ENCODE results near the gene DCAF5. TPM values are rescaled to one million over a fixed set of nuclear protein-coding genes. Genes with fewer than 3 reads are reported as not detected.

The DCAF5 gene
- total and polyA plus RNA-seq, 12 donors = 19.9 to 48.0 (median 33.4) TPM

GRCh38 chr14:69105326-69105725 is 47.6 kb downstream of the DCAF5 start:
- DNase-seq = peak in 1 of 7 donors; percentile 29
- H3K27ac ChIP-seq = no peak overlapping the region
- H3K4me3 ChIP-seq = no peak overlapping the region
- H3K27me3 ChIP-seq = no peaks in the 10 kb centered on the region
- intact Hi-C loops (cut with DNase I) = loop anchor here (5.0 to 10.0 kb wide), 3 partner anchors 131 to 193 kb away; partner anchors contain the start of gene ACTN1 (in 1 of the 2)
- H3K4me1 ChIP-seq (replicated peaks in 1 of 2) = peaks cover 0 to 12% of the 10 kb centered on the region in 2 donors
- TF ChIP-seq CTCF (IDR thresholded peaks at IDR 0.05) (no peak), POLR2A (IDR thresholded peaks at IDR 0.05) (no peak)
- peaks cover 0 to 7% of the 10 kb centered on the region in 2 donors for H3K36me3 ChIP-seq (replicated peaks in 1 of 2)
- no peaks in the 10 kb centered on the region for H3K9me3 ChIP-seq (replicated peaks in 1 of 3)
- 69 to 78% (median 75%) methylated on average over 2 of the region's 2 CpGs for WGBS, 4 donors

- intact Hi-C loops (cut with DNase I) = loop anchor here (10.0 kb wide), 2 partner anchors 127 to 187 kb away; partner anchors contain the start of gene ACTN1 (in 1 of the 2)
- peak in 4 of 7 donors; percentile 53 to 75 (median 68) for DNase-seq
- peak overlapping the region; percentile 18 to 81 (median 61) for H3K27ac ChIP-seq
Observed at GRCh38 chr14:69101331-69101826, 51.5 kb downstream of the DCAF5 start.

DNA sequence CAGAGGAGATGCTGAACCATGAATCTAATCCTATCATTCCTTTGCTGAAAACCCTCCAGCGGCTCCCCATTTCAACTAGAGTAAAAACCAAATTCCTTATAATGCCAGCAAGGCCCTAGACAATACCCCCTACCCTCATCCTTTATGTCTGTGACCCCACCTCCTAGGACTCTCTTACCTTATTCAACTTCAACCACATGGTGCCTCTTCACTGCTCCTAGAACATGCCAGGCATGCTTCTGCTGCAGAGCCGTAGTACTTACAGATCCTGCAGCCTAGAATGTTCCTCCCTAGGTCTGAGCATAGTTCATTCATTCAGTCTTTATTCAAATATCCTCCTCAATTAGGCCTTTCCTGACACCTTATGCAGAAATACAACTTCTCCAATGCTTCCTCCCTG is 54.9 kb downstream of the DCAF5 start:
- Histone ChIP-seq H3K27ac (peak overlapping the region; percentile 29 to 83 (median 72)), H3K27me3 (no peaks in the 10 kb centered on the region), H3K9me3 (replicated peaks in 1 of 3) (no peaks in the 10 kb centered on the region), H3K36me3 (replicated peaks in 1 of 2) (no peaks in the 10 kb centered on the region), H3K4me3 (no peak overlapping the region), H3K4me1 (replicated peaks in 1 of 2) (peaks cover 16 to 64% of the 10 kb centered on the region in 2 donors)
- TF ChIP-seq POLR2A (IDR thresholded peaks at IDR 0.05) = no peak
- TF ChIP-seq CTCF (IDR thresholded peaks at IDR 0.05) = no peak
- intact Hi-C loops (cut with DNase I) = no loop called here
- WGBS, 4 donors = 89 to 95% (median 94%) methylated on average over 2 of the region's 2 CpGs
- no peak for DNase-seq

More at GRCh38 chr14:69101331-69101826, 51.5 kb downstream of the DCAF5 start:
- H3K36me3 ChIP-seq (replicated peaks in 1 of 2) = no peaks in the 10 kb centered on the region
- no peak overlapping the region for H3K4me3 ChIP-seq
- no peaks in the 10 kb centered on the region for H3K27me3 ChIP-seq
- peaks cover 7 to 30% of the 10 kb centered on the region in 2 donors for H3K4me1 ChIP-seq (replicated peaks in 1 of 2)
- TF ChIP-seq POLR2A (IDR thresholded peaks at IDR 0.05) (no peak), CTCF (IDR thresholded peaks at IDR 0.05) (peak; percentile 38 to 75 (median 68))
- no peaks in the 10 kb centered on the region for H3K9me3 ChIP-seq (replicated peaks in 1 of 3)
- WGBS, 4 donors = 10 to 16% (median 13%) methylated on average over 4 of the region's 4 CpGs

DNA sequence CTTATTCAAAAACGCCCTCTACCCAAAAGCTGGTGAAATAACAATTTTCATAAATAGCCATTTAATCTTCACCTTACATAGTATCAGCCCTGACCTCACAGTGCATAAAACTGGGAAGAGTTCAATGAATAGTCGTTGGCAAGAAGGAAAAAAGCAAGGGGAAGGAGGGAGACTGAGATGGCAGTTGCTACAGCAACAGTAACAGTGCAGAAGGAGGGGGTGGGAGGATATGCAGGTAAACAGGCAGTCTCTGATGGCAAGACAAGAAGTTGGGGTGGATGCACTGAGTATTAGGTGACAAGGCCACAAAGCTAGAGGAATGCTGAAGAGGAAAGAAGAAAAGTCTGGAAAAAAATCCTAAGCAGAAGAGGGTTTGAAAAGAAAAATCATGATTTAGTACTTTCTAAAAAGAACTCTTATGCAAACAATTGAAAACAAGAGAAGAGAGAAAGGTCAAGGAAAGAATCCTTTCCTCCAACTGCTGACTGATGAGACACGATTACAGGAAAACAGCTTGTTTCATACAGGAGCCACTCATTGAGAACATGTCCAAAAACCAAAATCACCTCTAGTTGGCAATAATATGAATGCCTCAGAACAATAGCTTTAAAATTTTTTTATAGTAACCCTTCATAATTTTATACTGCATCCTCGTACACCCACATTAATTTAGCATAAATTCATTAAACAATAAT is 56.0 kb downstream of the DCAF5 start:
- 22 to 28% (median 26%) methylated on average over 4 of the region's 4 CpGs for WGBS, 4 donors
- no peak overlapping the region for H3K4me3 ChIP-seq
- peak overlapping the region; percentile 63 to 84 (median 78) for H3K27ac ChIP-seq
- no peaks in the 10 kb centered on the region for H3K27me3 ChIP-seq
- TF ChIP-seq POLR2A (IDR thresholded peaks at IDR 0.05) (peak in 1 of 2 donors; percentile 27), CTCF (IDR thresholded peaks at IDR 0.05) (no peak)
- H3K9me3 ChIP-seq (replicated peaks in 1 of 3) = no peaks in the 10 kb centered on the region
- peaks cover 16 to 69% of the 10 kb centered on the region in 2 donors for H3K4me1 ChIP-seq (replicated peaks in 1 of 2)
- peak in 3 of 7 donors; percentile 30 to 42 (median 36) for DNase-seq
- intact Hi-C loops (cut with DNase I) = no loop called here
- H3K36me3 ChIP-seq (replicated peaks in 1 of 2) = peaks cover 0 to under 1% of the 10 kb centered on the region in 2 donors
